GDM1 (cell line): ENCODE results near the gene ARSD.
"Not testable (repeated sequence)": the region's sequence is repeated elsewhere in the genome, so short reads cannot be mapped to it uniquely, and the experiment has no call there.

Experiments used
- DNase-seq: peaks from one replicate; lab custom pipeline; 2025; lab: John Stamatoyannopoulos, UW

Gene ARSD, protein sequence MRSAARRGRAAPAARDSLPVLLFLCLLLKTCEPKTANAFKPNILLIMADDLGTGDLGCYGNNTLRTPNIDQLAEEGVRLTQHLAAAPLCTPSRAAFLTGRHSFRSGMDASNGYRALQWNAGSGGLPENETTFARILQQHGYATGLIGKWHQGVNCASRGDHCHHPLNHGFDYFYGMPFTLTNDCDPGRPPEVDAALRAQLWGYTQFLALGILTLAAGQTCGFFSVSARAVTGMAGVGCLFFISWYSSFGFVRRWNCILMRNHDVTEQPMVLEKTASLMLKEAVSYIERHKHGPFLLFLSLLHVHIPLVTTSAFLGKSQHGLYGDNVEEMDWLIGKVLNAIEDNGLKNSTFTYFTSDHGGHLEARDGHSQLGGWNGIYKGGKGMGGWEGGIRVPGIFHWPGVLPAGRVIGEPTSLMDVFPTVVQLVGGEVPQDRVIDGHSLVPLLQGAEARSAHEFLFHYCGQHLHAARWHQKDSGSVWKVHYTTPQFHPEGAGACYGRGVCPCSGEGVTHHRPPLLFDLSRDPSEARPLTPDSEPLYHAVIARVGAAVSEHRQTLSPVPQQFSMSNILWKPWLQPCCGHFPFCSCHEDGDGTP

GRCh38 chrX:2928583-2929434 lies at the start of gene ARSD:
ARSD (minus strand) TSS chrX:2929339; CDS start chrX:2929275, 64 bp downstream.
- DNase-seq: no peak

GRCh38 chrX:2978639-2979038 lies 49.5 kb upstream of the ARSD start:
- not testable (repeated sequence) for DNase-seq

DNA sequence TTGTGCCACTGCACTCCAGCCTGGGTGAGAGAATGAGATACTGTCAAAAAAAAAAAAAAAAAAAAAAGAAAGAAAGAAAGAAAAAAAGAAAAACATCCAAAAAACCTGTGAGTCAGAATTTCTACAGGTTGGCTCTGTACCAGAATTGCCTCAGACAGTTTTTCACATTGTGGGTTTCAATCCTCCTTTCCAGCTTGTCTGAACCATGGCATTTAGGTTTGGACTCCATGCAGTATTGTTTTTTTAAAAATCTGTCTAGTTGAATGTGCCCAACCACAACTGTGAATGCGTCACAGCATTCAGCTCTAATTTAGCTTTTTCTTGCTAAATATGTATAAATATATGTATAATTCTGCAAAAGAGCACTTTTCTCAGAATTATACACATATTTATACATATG lies 45.8 kb upstream of the ARSD start:
- no peak for DNase-seq

GRCh38 chrX:2972391-2972790 lies 43.3 kb upstream of the ARSD start:
- no peak for DNase-seq

DNA sequence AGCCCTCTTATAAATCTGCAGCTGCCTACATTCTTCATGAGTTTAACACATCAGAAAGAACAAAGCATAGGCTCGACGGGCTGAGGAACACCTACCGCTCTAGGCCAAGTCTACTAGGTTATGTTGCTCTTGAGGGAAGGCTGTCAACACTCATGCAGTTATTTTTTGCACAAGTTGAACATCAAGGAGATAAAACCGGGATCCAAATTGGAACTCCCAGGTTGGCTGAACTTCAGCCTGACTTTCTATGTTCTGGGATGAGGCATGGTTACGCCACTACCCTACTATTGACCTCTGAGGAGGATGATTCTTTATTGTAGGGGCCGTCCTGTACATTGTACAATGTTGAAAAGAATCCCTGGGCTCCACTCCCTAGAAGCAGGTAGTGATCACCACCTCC lies 39.9 kb upstream of the ARSD start:
- no peak for DNase-seq

DNA sequence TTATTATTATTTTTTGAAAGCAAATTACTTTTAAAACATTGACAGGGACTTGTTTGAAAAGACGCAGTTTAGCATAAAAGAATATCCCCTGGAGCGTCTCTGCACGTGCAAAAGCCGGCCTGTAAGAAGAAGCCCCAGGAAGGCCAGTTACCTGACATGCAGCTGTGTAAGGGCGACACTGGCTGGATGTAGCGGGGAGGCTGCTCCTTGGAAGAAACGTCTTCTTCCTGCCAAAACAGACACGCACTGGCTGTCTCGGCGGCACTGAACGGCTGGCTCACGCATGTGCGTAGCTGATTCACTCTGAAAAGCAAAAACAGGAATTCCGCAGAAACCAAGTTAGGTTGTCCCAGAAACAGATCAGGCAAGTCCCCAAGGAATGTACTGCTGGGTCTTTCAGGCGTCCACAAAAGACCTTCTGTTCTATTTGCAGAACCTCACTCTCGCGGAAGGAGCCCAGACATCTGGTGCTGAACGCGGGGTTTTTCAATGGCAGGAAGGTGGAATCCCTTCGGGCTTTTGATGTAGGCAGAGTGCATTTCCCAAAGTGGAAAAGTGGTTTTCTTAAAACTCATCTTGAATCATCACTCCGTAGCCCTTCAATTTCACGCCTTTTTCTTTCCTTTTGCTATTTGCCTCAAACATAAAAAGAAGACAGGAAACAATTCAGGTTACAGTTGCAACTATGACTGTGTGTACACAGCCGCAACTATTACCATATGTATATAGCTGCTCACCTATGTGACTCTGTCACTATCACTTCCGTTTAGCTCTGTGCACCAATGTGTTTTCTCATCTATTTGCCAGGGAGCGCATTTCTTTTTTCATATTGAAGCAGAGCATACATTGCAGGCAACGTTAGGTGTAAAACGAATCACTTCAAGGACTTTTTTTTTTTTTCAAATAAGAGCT lies 39.1 kb upstream of the ARSD start:
- DNase-seq: no peak

DNA sequence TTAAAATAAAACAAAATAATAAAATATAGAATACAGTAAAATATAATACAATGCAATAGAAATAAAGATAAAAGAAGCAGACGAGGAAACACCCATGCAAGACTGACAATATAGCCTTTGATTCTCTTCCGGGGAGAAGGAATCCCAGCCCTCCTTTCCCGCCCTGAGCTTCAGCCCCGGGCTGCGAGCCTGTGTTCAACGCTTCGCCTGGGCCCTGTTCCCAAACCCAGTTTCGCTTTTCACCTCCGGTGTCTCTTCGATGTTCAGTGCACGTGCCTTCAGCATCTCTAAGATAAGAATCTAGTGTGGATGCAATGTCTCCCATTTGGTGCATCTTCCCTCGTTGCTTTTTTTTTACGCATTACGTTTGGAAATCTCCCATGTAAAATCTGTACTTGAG lies 38.4 kb upstream of the ARSD start:
- no peak for DNase-seq

DNA sequence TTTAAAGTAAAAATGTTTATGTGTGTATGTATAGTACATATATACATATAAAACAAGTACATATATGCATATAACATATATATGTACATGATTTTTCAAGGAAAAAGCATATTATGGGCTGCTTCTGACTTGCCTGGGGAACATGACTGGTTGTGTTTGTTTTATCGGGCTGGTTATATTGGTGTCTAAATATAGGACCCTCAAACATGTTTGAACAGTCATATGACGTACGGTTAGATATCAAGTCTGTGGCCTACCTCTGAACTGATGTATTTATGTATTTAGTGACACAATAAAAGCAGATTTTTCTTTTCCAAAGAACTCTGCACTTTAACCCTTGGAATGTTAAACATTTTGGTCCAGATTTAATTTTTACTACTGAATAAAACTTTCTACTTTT lies 37.9 kb upstream of the ARSD start:
- DNase-seq: no peak

- no peak for DNase-seq
These were observed 36.8 kb upstream of the ARSD start for GRCh38 chrX:2965965-2966364.

DNA sequence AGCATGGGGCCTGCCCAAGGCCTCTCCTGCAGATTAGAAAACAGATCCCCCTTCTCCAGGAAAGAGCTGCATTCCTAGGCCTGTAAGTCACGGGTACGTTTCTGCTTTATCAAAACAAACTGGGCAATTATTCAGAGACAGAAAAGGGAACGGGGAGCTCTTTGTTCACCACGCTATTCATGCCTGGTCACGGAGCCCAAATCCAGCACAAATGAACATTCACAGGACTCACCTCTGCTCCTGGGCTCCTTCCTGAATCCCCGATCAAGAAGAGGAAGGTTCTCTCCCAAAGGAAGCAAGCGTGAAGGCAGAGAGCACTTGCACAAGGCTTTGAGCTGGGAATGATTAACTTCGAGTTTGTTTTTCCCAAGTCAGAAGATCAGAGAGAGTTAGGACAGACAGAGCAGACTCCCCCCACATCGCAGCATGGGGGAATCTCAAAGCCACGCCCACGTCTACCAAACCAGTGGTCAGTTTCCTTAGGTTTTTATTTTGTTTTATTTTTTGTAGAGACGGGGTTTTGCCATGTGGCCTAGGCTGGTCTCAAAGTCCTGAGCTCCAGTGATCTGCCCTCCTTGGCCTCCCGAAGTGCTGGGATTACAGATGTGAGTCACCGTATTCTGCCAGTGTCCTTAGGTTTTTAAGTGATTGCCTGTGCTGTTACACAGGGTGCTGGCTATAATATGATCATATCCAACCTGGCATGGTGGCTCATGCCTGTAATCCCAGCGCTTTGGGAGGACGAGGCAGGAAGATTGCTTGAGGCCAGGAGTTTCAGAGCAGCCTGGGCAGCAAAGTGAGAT lies 35.1 kb upstream of the ARSD start:
- DNase-seq: not testable (repeated sequence)

GRCh38 chrX:2963449-2963848 lies 34.3 kb upstream of the ARSD start:
- DNase-seq: not testable (repeated sequence)

- DNase-seq: no peak
These were observed 33.2 kb upstream of the ARSD start for GRCh38 chrX:2962381-2962780.

GRCh38 chrX:2960861-2961515 lies 31.8 kb upstream of the ARSD start:
- DNase-seq: no peak

DNA sequence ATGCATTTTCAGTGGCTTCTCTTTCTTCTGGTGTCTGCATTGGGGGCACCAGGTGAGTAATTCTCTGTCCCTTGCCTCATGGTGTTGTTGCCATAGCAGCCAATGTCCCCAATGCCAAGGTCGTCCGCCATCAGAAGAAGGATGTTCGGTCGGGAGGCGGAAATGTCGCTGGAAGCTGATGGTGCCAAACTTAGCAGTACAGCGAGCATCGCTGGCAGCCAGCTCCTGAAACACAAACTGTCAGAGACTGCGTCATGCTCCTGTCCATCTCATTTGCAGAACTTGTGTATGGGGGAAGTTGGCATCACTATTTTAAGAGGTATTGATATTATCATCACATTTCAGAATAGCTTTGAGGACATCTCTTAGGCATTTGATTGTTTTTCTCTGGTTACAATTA lies 29.1 kb upstream of the ARSD start:
- DNase-seq: no peak

DNA sequence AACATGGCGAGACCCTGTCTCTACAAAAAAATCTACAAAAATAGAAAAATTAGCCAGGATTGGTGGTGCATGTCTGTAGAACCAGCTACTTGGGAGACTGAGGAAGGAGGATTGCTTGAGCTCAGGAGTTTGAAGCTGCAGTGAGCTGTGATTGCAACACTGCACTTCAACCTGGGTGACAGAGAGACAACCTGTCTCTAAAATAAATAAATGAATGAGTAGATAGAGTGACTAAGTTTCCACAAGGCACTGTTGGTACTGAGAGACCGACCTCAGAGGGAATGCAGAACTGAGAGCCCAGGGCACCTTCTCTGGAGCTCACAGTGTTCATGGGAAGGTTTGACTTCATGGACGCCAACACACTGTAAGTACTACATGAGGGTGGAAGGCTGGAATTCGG lies 26.7 kb upstream of the ARSD start:
- DNase-seq: no peak

GRCh38 chrX:2955281-2955680 lies 26.1 kb upstream of the ARSD start:
- DNase-seq: no peak

GRCh38 chrX:2954541-2954940 lies 25.4 kb upstream of the ARSD start:
- DNase-seq: no peak

- DNase-seq: not testable (repeated sequence)
These were observed 8.8 kb upstream of the ARSD start for GRCh38 chrX:2937942-2938341.

DNA sequence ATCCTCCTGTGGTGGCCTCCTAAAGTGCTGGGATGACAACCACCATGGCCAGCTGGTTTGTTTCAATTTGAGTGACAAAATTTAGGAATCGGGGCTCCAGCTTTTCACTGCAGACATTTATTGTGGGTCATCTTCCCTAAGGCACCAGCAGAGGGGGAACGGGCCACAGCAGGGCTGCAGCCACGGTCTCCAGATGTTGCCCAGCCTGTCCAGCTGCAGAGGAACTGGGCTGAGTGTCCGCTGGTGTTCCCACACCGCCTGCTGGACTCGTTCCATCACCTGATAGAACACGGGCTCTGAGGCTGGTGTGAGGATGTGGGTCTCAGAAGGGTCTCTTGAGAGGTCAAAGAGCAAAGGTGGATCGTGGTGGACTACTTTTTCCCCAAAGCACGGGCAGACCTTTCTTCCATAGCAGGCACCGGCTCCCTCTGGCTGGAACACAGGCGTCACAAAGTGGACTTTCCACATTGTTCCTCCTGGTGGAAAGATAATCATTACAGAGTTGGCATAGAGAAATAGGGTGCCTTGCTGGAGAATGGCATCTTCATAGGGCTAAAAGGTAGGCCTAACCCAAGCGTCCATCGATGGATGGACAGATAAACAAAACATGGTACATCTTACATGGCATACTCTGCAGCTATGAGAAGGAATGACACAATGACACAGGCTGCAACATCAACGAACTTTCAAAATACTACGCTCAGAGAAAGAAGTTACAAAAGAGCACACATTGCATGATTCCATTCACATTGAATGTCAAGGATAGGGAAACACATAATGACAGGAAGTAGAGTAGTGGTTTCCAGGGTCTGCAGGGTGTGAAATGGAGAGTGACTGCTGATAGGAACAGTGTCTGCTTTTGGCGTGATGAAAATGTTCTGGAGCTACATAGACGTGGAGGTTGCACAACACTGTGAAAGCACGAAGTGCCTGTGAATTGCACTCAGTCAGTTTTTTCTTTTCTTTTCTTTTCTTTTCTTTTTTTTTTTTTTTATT lies 5.9 kb upstream of the ARSD start:
- no peak for DNase-seq
